Liver (tissue), 9 donors: ENCODE measurements around the gene PGBD2. TPM values are rescaled to one million over a fixed set of nuclear protein-coding genes. Genes with fewer than 3 reads are reported as not detected.
"Not testable (repeated sequence)": the region's sequence is repeated elsewhere in the genome, so short reads cannot be mapped to it uniquely, and the experiment has no call there.

Experiments
- DNase-seq: peaks from one replicate; pipeline ENCODE4 v3.0.0-alpha.2; 2017; ENCODE audit warnings: low spot score
- H3K27ac ChIP-seq, 2 donors: one replicate each; pipeline ENCODE4 v1.7.0; 2013; ENCODE audit warnings: inconsistent platforms in 2 of 2, low read length in 2 of 2, control low read depth in 1 of 2, low read depth in 1 of 2, mild to moderate bottlenecking in 1 of 2
- H3K27me3 ChIP-seq, 4 donors: one replicate each; pipeline versions ENCODE4 v1.6.1 to v1.7.0; 2013; ENCODE audit warnings: low read length in 3 of 4, inconsistent platforms in 1 of 4, mild to moderate bottlenecking in 1 of 4, moderate library complexity in 1 of 4; ENCODE audit not compliant: control insufficient read depth in 4 of 4, insufficient read depth in 4 of 4
- H3K36me3 ChIP-seq, 4 donors: one replicate each; pipeline versions ENCODE4 v1.6.1 to v1.7.0; 2013; ENCODE audit warnings: low read length in 3 of 4, mild to moderate bottlenecking in 3 of 4, low read depth in 1 of 4, moderate library complexity in 1 of 4; ENCODE audit not compliant: control insufficient read depth in 4 of 4, insufficient read depth in 3 of 4
- H3K4me1 ChIP-seq, 4 donors: one replicate each; pipeline versions ENCODE4 v1.6.1 to v1.7.0; 2013; ENCODE audit warnings: low read length in 3 of 4, mild to moderate bottlenecking in 3 of 4, moderate library complexity in 1 of 4; ENCODE audit not compliant: control insufficient read depth in 4 of 4, insufficient read depth in 4 of 4
- H3K4me3 ChIP-seq, 3 donors: one replicate each; pipeline versions ENCODE4 v1.6.1 to v1.7.0; 2013; ENCODE audit warnings: low read length in 3 of 3, control low read depth in 1 of 3, low read depth in 1 of 3, mild to moderate bottlenecking in 1 of 3
- H3K9ac ChIP-seq, 2 donors: one replicate each; pipeline ENCODE4 v1.7.0; 2013; ENCODE audit warnings: low read length in 2 of 2, mild to moderate bottlenecking in 2 of 2, moderate library complexity in 2 of 2, control low read depth in 1 of 2, low read depth in 1 of 2
- H3K9me3 ChIP-seq, 4 donors: one replicate each; pipeline versions ENCODE4 v1.6.1 to v1.7.0; 2013; ENCODE audit warnings: low read length in 3 of 4; ENCODE audit not compliant: control insufficient read depth in 4 of 4
- CTCF ChIP-seq: fragments of 150-350 bp; IDR thresholded peaks from 2 replicates; pipeline ENCODE4 v1.5.1; 2017; ENCODE audit warnings: improper control_type of control experiment, low read depth, low read length; ENCODE audit not compliant: missing input control
- FOXA1 ChIP-seq: IDR thresholded peaks from 2 replicates; pipeline ENCODE4 v1.6.1; 2016; ENCODE audit warnings: antibody characterized with exemption
- FOXA2 ChIP-seq: IDR thresholded peaks from 2 replicates; pipeline ENCODE4 v1.6.1; 2016; ENCODE audit warnings: antibody characterized with exemption
- JUND ChIP-seq, 2 donors: IDR thresholded peaks; 2 replicates each; pipeline ENCODE4 v1.6.1; 2016; ENCODE audit warnings: antibody characterized with exemption in 2 of 2
- NR2F2 ChIP-seq: IDR thresholded peaks from 2 replicates; pipeline ENCODE4 v1.6.1; 2016; ENCODE audit warnings: antibody characterized with exemption
- RAD21 ChIP-seq, 2 donors: IDR thresholded peaks; 2 replicates each; pipeline ENCODE4 v1.6.1; 2016; ENCODE audit warnings: antibody characterized with exemption in 2 of 2, mild to moderate bottlenecking in 2 of 2
- YY1 ChIP-seq: IDR thresholded peaks from 2 replicates; pipeline ENCODE4 v1.6.1; 2016; ENCODE audit warnings: antibody characterized with exemption, mild to moderate bottlenecking
- ZBTB33 ChIP-seq: IDR thresholded peaks from 2 replicates; pipeline ENCODE4 v1.6.1; 2016; ENCODE audit warnings: antibody characterized with exemption
- WGBS: extraction: QIAGEN DNeasy Blood & Tissue Kit; methylation state at CpG from one replicate; pipeline ENCODE4 v1.1.7; 2013; 5-methylcytosine and 5-hydroxymethylcytosine counted together
- polyA plus RNA-seq, 2 donors: library from polyadenylated mRNA; stranded (reverse) in 1 of 2; unstranded in 1 of 2; fragments of 200-250 nt in 1 of 2; fragments of >200 nt in 1 of 2; fragmentation: Nextera tagmentation in 1 of 2; extraction: Ambion mirVana in 1 of 2; gene quantifications; one replicate each; pipeline versions ENCODE4 v1.2.1 to v1.2.3, GENCODE V29; 2013 to 2015
- total RNA-seq, 2 donors: library from RNA; depleted of rRNA; stranded (reverse); fragments of >200 nt; gene quantifications; one replicate each; pipeline ENCODE4 v1.2.3, GENCODE V29; 2014
- donor health status: healthy.
- donor health status: healthy.
- donor health status: healthy.
- donor health status: healthy.
- donor health status: healthy.

The PGBD2 gene
- total and polyA plus RNA-seq, 4 donors = 2.6 to 11.1 (median 4.7) TPM

- WGBS = 64% methylated on average over 10 of the region's 10 CpGs
- no peak for TF ChIP-seq JUND (IDR thresholded peaks at IDR 0.05)
- no peak for TF ChIP-seq NR2F2
- TF ChIP-seq RAD21 (IDR thresholded peaks at IDR 0.05) = peak; percentile 78 to 81
- peak; percentile 71 for TF ChIP-seq CTCF
- Histone ChIP-seq H3K27me3 (no peaks in the 10 kb centered on the region), H3K36me3 (no peaks in the 10 kb centered on the region), H3K9me3 (no peaks in the 10 kb centered on the region), H3K27ac (no peak overlapping the region), H3K9ac (no peak overlapping the region), H3K4me3 (no peak overlapping the region), H3K4me1 (no peaks in the 10 kb centered on the region)
- peak; percentile 51 for DNase-seq
Observed at GRCh38 chr1:248924696-248925532, 18.9 kb downstream of the PGBD2 start.

- H3K4me3 ChIP-seq, H3K36me3 ChIP-seq, DNase-seq, H3K4me1 ChIP-seq, H3K27ac ChIP-seq, H3K9ac ChIP-seq, H3K27me3 ChIP-seq, H3K9me3 ChIP-seq: not testable (repeated sequence)
- WGBS = 88% methylated on average over 4 of the region's 4 CpGs
Observed at GRCh38 chr1:248925859-248926258, 19.8 kb downstream of the PGBD2 start.

GRCh38 chr1:248926401-248927182, 20.6 kb downstream of the PGBD2 start:
- DNase-seq = no peak
- TF ChIP-seq ZBTB33 (no peak), JUND (IDR thresholded peaks at IDR 0.05) (no peak), YY1 (no peak), FOXA2 (no peak), FOXA1 (no peak), RAD21 (IDR thresholded peaks at IDR 0.05) (no peak)
- no peaks in the 10 kb centered on the region for H3K4me1 ChIP-seq
- no peaks in the 10 kb centered on the region for H3K36me3 ChIP-seq
- no peak overlapping the region for H3K9ac ChIP-seq
- WGBS = 84% methylated on average over 7 of the region's 7 CpGs
- no peaks in the 10 kb centered on the region for H3K27me3 ChIP-seq
- H3K9me3 ChIP-seq = no peaks in the 10 kb centered on the region
- no peak overlapping the region for H3K4me3 ChIP-seq
- H3K27ac ChIP-seq = no peak overlapping the region

- WGBS = 85% methylated on average over 3 of the region's 3 CpGs
- not testable (repeated sequence) for H3K4me3 ChIP-seq, DNase-seq, H3K36me3 ChIP-seq, H3K9ac ChIP-seq, H3K9me3 ChIP-seq, H3K27ac ChIP-seq, H3K27me3 ChIP-seq, H3K4me1 ChIP-seq
Observed at GRCh38 chr1:248927283-248927682, 21.2 kb downstream of the PGBD2 start.

GRCh38 chr1:248928122-248928521, 22.1 kb downstream of the PGBD2 start:
- not testable (repeated sequence) for H3K4me3 ChIP-seq, H3K36me3 ChIP-seq, H3K27ac ChIP-seq, H3K27me3 ChIP-seq, H3K9me3 ChIP-seq, H3K4me1 ChIP-seq, H3K9ac ChIP-seq, DNase-seq

- not testable (repeated sequence) for DNase-seq, H3K27ac ChIP-seq, H3K9me3 ChIP-seq, H3K27me3 ChIP-seq, H3K4me3 ChIP-seq, H3K36me3 ChIP-seq, H3K9ac ChIP-seq, H3K4me1 ChIP-seq
- WGBS = 97% methylated on average over 4 of the region's 4 CpGs
Observed at GRCh38 chr1:248930037-248930436, 24.0 kb downstream of the PGBD2 start.
